MM.1S (cell line): ENCODE measurements around the gene EPHA2.

Source experiments
- DNase-seq: peaks from one replicate; pipeline ENCODE4 v3.0.0-alpha.2; 2015
- H2AFZ ChIP-seq: fragments of 300-600 bp; sonication (generic); 2 replicates; pipeline ENCODE4 v1.6.0; 2016; ENCODE audit warnings: antibody characterized with exemption, low read length
- H3F3A ChIP-seq: fragments of 300-600 bp; sonication (generic); 2 replicates; pipeline ENCODE4 v1.6.1; 2016; ENCODE audit warnings: mild to moderate bottlenecking, antibody characterized with exemption, low read length, moderate library complexity, mixed read lengths; ENCODE audit not compliant: insufficient read depth
- H3K27ac ChIP-seq: fragments of 300-600 bp; sonication (generic); 2 replicates; pipeline ENCODE4 v1.5.1; 2016; ENCODE audit warnings: mild to moderate bottlenecking, low read length
- H3K27me3 ChIP-seq: fragments of 300-600 bp; sonication (generic); replicated peaks from 2 replicates; pipeline ENCODE4 v1.6.0; 2016; ENCODE audit warnings: low read length; ENCODE audit not compliant: insufficient read depth
- H3K36me3 ChIP-seq: fragments of 300-600 bp; sonication (generic); replicated peaks from 2 replicates; pipeline ENCODE4 v1.6.1; 2016; ENCODE audit warnings: mild to moderate bottlenecking, low read length, mixed read lengths; ENCODE audit not compliant: insufficient read depth
- H3K4me1 ChIP-seq: fragments of 300-600 bp; sonication (generic); 2 replicates; pipeline ENCODE4 v1.6.1; 2016; ENCODE audit warnings: low read length, mixed read lengths
- H3K4me2 ChIP-seq: fragments of 300-600 bp; sonication (generic); 2 replicates; pipeline ENCODE4 v1.6.0; 2016; ENCODE audit warnings: low read depth, low read length
- H3K4me3 ChIP-seq: fragments of 300-600 bp; sonication (generic); 2 replicates; pipeline ENCODE4 v1.5.1; 2016; ENCODE audit warnings: low read length, mixed read lengths
- H3K79me2 ChIP-seq: fragments of 300-600 bp; sonication (generic); 2 replicates; pipeline ENCODE4 v1.6.1; 2016; ENCODE audit warnings: mixed run types, low read length, mixed read lengths
- H3K9ac ChIP-seq: fragments of 300-600 bp; sonication (generic); 2 replicates; pipeline ENCODE4 v1.6.1; 2016; ENCODE audit warnings: low read length, mixed read lengths
- H3K9me2 ChIP-seq: fragments of 300-600 bp; sonication (generic); replicated peaks from 2 replicates; pipeline ENCODE4 v1.6.1; 2016; ENCODE audit warnings: mild to moderate bottlenecking, low read length, mixed read lengths; ENCODE audit not compliant: insufficient read depth
- H3K9me3 ChIP-seq: fragments of 300-600 bp; sonication (generic); replicated peaks from 2 replicates; pipeline ENCODE4 v1.6.1; 2016; ENCODE audit warnings: mild to moderate bottlenecking, low read length, mixed read lengths; ENCODE audit not compliant: insufficient read depth
- H4K20me1 ChIP-seq: fragments of 300-600 bp; sonication (generic); 2 replicates; pipeline ENCODE4 v1.6.1; 2016; ENCODE audit warnings: mild to moderate bottlenecking, low read length, moderate library complexity, mixed read lengths; ENCODE audit not compliant: insufficient read depth
- CTCF ChIP-seq: fragments of 300-600 bp; sonication (generic); IDR thresholded peaks from 2 replicates; pipeline ENCODE4 v1.5.1; 2016; ENCODE audit warnings: antibody characterized with exemption, low read length, mixed read lengths
- EZH2 ChIP-seq: fragments of 300-600 bp; sonication (generic); optimal IDR thresholded peaks from 2 replicates; pipeline ENCODE3; 2017; ENCODE audit warnings: low read depth, mild to moderate bottlenecking, antibody characterized with exemption, low read length, mixed read lengths
- EZH2phosphoT487 ChIP-seq: fragments of 300-600 bp; sonication (generic); IDR thresholded peaks from 2 replicates; pipeline ENCODE4 v1.6.1; 2018; ENCODE audit warnings: antibody characterized with exemption, low read length

Gene EPHA2

GRCh38 chr1:16143566-16144324, 12.1 kb downstream of the EPHA2 start:
- Histone ChIP-seq H3K27ac (no peak overlapping the region), H4K20me1 (no peaks in the 10 kb centered on the region), H3K9me3 (no peaks in the 10 kb centered on the region), H3K4me2 (no peak overlapping the region), H3K9ac (no peak overlapping the region), H2AFZ (no peak overlapping the region), H3K4me3 (no peak overlapping the region), H3K36me3 (no peaks in the 10 kb centered on the region), H3K9me2 (no peaks in the 10 kb centered on the region), H3K79me2 (no peaks in the 10 kb centered on the region), H3K27me3 (peaks cover 96% of the 10 kb centered on the region), H3F3A (no peaks in the 10 kb centered on the region), H3K4me1 (no peaks in the 10 kb centered on the region)
- TF ChIP-seq EZH2 (no peak), EZH2phosphoT487 (no peak)
- no peak for DNase-seq

GRCh38 chr1:16143005-16143565, 12.8 kb downstream of the EPHA2 start:
- Histone ChIP-seq H3F3A (no peaks in the 10 kb centered on the region), H3K4me1 (no peaks in the 10 kb centered on the region), H3K9ac (no peak overlapping the region), H3K27ac (no peak overlapping the region), H3K79me2 (no peaks in the 10 kb centered on the region), H3K9me3 (no peaks in the 10 kb centered on the region), H2AFZ (no peak overlapping the region), H4K20me1 (no peaks in the 10 kb centered on the region), H3K36me3 (no peaks in the 10 kb centered on the region), H3K9me2 (no peaks in the 10 kb centered on the region), H3K4me3 (no peak overlapping the region), H3K27me3 (peaks cover 96% of the 10 kb centered on the region), H3K4me2 (no peak overlapping the region)
- DNase-seq = no peak
- TF ChIP-seq EZH2 (no peak), CTCF (no peak), EZH2phosphoT487 (no peak)

- Histone ChIP-seq H3K27me3 (peaks cover 96% of the 10 kb centered on the region), H3K4me1 (no peaks in the 10 kb centered on the region), H3K79me2 (no peaks in the 10 kb centered on the region), H3K27ac (no peak overlapping the region), H3K9me3 (no peaks in the 10 kb centered on the region), H3K4me3 (no peak overlapping the region), H3F3A (no peaks in the 10 kb centered on the region), H4K20me1 (no peaks in the 10 kb centered on the region), H3K9me2 (no peaks in the 10 kb centered on the region), H3K4me2 (no peak overlapping the region), H2AFZ (no peak overlapping the region), H3K36me3 (no peaks in the 10 kb centered on the region), H3K9ac (no peak overlapping the region)
- DNase-seq = no peak
- no peak for TF ChIP-seq EZH2
- TF ChIP-seq EZH2phosphoT487 = no peak
- no peak for TF ChIP-seq CTCF
Measured at GRCh38 chr1:16142383-16142995, 13.4 kb downstream of the EPHA2 start.
